Coronary artery (tissue), 2 donors: ENCODE measurements around the gene TTC39A.

Experiments used
- DNase-seq: peaks from one replicate; pipeline ENCODE4 v3.0.0-alpha.2; 2017; ENCODE audit warnings: low spot score
- H3K27ac ChIP-seq, 2 donors: fragments of 200-600 bp; sonication (generic); one replicate each; pipeline ENCODE4 v1.5.1; 2016 to 2019
- H3K4me3 ChIP-seq: fragments of 200-600 bp; sonication (generic); 2 replicates; pipeline ENCODE4 v1.5.1; 2016; ENCODE audit warnings: mild to moderate bottlenecking, moderate library complexity
- TF ChIP-seq, protein P1 (sequence below): fragments of 200-600 bp; sonication (generic); IDR thresholded peaks from one replicate; pipeline ENCODE4 v1.5.1; 2019; ENCODE audit warnings: antibody characterized with exemption

Gene TTC39A

DNA sequence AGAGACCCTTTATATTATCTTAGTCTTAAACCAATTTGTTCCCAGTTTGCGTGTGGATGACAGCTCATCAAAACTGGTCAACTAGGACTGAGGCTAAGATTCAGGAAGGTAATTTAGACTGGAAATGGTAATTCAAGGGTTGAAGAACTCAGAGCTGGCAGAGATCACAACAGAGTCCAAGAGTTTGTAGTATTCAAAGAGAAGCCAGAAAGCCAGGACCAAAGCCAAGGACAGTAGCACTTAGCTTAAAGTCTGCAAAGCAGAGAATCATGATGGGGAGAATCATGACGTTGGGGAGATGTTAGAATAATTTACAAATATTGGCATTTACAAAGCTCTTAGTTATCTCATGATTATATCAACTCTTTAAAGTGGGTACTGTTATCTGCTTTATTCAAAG lies 61.7 kb downstream of the TTC39A start:
- no peak overlapping the region for H3K4me3 ChIP-seq
- H3K27ac ChIP-seq = peak overlapping the region; percentile 15 to 44
- TF ChIP-seq, protein P1, sequence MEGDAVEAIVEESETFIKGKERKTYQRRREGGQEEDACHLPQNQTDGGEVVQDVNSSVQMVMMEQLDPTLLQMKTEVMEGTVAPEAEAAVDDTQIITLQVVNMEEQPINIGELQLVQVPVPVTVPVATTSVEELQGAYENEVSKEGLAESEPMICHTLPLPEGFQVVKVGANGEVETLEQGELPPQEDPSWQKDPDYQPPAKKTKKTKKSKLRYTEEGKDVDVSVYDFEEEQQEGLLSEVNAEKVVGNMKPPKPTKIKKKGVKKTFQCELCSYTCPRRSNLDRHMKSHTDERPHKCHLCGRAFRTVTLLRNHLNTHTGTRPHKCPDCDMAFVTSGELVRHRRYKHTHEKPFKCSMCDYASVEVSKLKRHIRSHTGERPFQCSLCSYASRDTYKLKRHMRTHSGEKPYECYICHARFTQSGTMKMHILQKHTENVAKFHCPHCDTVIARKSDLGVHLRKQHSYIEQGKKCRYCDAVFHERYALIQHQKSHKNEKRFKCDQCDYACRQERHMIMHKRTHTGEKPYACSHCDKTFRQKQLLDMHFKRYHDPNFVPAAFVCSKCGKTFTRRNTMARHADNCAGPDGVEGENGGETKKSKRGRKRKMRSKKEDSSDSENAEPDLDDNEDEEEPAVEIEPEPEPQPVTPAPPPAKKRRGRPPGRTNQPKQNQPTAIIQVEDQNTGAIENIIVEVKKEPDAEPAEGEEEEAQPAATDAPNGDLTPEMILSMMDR = no peak
- DNase-seq = no peak

DNA sequence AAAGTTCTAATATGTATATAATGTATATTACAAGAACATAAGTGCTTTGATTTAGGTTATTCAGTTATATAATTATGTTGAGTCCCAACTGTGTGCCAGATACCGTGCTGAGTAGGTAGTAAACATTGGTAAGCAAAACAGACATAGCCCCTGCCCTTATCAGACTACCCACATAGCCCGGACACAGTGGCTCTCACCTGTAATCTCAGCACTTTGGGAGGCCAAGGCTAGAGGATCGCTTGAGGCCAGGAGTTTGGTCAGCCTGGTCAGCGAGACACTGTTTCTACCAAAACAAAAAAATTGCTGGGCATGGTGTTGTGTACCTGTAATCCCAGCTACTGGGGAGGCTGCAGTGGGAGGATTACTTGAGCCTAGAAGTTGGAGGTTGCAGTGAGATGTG lies 63.6 kb downstream of the TTC39A start:
- DNase-seq = no peak
- TF ChIP-seq, protein P1 = no peak
- Histone ChIP-seq H3K4me3 (no peak overlapping the region), H3K27ac (peak overlapping the region in 1 of 2 donors; percentile 73)

DNA sequence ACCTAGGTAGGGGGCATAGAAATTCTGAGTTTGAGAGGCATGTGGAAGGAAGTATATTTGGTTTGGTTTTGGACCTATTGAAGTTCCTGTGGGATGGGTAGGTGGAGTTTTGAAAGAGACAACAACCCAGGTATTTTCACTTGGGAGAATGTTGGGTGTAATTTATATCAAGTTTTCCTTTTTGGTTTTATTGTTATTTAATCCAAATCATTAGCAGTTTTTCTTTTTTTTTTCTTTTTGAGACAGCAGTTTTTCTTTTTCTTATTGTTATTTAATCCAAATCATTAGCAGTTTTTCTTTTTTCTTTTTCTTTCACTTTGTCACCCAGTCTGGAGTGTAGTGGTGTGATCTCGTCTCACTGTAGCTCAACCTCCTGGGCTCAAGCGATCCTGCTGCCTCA lies 64.2 kb downstream of the TTC39A start:
- no peak overlapping the region for H3K27ac ChIP-seq
- no peak for DNase-seq
- TF ChIP-seq, protein P1 = no peak
- no peak overlapping the region for H3K4me3 ChIP-seq

DNA sequence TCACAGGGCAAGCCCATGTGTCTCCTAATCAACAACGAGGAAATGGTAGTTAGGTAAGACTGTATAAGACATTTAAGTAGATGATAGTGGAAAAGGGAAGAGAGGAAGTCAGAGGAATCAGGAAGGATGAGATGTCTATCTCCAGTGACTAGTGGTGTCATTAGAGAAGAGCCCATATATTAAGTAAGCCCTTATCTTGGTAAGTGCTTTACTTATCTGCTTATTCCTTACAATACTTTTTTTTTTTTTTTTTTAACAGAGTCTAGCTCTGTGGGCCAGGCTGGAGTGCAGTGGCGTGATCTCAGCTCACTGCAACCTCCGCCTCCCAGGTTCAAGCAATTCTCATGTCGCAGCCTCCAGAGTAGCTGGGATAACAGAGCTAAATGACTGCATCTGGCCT lies 64.7 kb downstream of the TTC39A start:
- Histone ChIP-seq H3K4me3 (no peak overlapping the region), H3K27ac (no peak overlapping the region)
- no peak for DNase-seq
- TF ChIP-seq, protein P1 = no peak

DNA sequence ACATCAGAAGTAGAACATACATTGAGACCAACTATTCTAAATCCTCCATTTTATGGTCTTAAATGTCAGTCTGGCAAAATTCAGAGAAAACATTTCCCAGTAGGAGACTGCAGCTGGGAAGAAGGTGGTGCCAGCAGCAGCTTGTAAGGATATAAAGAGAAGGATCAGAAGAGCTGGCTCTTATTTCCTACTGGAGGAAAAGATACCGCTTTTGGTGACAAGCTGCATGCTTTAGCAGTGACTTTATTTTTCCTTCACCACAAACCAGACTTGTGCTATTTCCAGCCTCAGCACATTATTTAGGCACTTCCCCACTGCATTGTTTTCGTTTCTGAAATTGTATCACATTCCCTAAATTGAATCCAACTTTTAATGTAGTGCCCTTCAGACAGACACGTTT lies 65.9 kb downstream of the TTC39A start:
- Histone ChIP-seq H3K4me3 (peak overlapping the region; percentile 35), H3K27ac (peak overlapping the region; percentile 43 to 81)
- DNase-seq = no peak
- TF ChIP-seq, protein P1 = no peak

DNA sequence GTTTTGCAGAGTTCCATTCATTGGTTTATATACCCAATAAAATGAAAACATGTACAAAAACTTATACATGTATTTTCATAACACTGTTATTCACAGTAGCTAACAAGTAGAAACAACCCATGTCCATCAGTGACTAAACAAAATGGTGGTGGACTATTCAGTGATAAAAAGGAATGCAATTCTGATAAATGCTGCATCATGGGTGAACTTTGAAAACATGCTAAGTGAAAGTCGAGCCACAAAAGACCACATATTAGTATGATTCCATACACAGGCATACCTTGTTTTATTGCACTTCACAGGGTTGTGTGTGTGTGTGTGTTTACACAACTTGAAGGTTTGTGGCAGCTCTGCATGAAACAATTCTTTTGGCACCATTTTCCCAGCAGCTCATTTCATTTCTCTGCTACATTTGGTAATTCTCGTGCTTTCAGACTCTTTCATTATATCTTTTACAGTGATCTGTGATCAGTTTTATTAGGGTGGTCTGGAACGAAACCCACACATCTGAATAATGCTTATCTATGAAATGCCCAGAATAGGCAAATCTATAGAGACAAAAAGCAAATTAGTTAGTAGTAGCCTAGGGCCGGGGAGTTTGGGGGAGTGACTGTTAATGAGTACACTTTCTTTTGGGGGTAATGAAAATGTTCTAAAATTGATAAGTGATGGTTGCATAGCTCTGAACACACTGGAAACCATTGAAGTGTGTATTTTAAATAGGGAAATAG lies 67.0 kb downstream of the TTC39A start:
- Histone ChIP-seq H3K4me3 (no peak overlapping the region), H3K27ac (peak overlapping the region; percentile 43 to 81)
- TF ChIP-seq, protein P1 = no peak
- no peak for DNase-seq

DNA sequence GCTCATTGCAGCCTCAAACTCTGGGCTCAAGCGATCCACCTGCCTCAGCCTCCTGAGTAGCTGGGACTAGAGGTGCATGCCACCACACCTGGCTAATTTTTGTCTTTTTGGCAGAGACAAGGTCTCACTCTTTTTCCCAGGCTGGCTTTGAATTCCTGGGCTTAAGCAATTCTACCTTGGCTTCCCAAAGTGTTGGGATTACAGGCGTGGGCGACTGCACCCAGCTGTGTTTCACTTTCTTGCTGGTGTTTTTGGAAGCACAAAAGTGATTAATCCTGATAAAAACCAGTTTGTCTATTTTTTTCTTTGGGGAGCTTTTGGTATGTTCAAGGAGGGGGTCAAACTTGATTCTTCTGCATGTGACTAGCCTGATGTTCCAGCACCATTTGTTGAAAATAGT lies 75.0 kb downstream of the TTC39A start:
- DNase-seq = no peak
- TF ChIP-seq, protein P1 = no peak
- Histone ChIP-seq H3K4me3 (no peak overlapping the region), H3K27ac (no peak overlapping the region)
